22Rv1 (cell line): ENCODE data around the gene EYS.

Experiments used
- H3K27ac ChIP-seq: fragments of 450-650 bp; 2 replicates; pipeline ENCODE4 v1.5.1; 2017
- CTCF ChIP-seq: fragments of 450-650 bp; IDR thresholded peaks from 2 replicates; pipeline ENCODE4 v1.5.1; 2017; ENCODE audit warnings: mild to moderate bottlenecking
- ZFX ChIP-seq: fragments of 450-650 bp; IDR thresholded peaks from 2 replicates; pipeline ENCODE4 v1.6.1; 2017; ENCODE audit warnings: antibody characterized with exemption, borderline replicate concordance

The EYS gene

DNA sequence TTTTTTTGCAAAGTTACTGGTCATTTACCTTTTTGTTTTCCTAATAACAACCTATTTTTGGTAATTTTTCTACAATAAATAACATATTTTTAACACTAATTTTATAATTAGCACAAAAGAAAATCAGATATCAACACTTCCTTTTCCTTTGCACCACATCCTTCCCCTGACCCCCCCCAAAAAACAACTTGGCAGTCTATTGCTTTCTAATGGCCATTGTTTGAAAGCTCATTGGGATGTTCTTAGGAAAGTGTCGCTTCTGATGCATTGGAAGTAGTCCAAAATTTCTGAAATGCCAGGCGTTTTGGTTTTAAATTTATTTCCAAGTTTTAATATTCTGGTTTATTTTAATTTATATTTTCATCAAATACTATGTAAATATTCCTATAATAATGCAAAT, 407.8 kb downstream of the EYS start:
- H3K27ac ChIP-seq, result no peak overlapping the region
- TF ChIP-seq CTCF (no peak), ZFX (no peak)

DNA sequence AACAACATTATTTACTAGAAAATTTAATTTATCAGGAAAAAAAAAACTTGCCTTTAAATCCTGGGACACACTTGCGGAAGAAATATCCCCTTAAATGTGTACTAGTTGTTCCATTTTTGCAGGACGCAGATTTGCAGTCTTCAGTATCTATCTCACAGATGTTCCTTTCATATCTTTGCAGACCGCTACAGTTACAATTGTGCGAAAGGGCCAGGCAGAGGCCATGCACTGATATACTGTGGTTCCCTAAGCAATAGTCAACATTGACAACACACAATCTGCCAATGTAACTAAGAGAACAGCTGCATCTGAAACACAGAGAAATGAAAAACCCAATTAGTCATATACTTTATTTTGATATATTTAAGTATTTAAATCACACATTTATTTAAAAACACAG, 411.2 kb downstream of the EYS start:
- H3K27ac ChIP-seq, result no peak overlapping the region
- TF ChIP-seq CTCF (no peak), ZFX (no peak)

DNA sequence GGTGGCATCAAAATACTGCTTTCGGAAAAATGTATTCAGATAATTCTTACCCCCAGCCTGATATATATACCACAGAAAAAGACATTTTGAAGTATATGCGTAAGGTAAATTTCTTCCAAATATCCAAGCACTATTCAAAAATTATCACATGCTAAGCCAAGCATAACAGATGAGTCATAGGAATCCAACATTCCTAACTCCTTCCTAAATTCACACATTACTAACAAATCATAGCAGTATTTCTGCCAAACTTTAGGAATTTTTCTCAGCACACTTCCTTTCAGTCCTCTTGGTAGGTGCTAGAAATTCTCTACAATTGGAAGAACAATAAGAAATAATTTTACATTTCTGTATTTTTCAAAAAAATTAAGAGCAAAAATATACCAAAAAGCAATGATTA, 417.5 kb downstream of the EYS start:
- TF ChIP-seq CTCF (no peak), ZFX (no peak)

DNA sequence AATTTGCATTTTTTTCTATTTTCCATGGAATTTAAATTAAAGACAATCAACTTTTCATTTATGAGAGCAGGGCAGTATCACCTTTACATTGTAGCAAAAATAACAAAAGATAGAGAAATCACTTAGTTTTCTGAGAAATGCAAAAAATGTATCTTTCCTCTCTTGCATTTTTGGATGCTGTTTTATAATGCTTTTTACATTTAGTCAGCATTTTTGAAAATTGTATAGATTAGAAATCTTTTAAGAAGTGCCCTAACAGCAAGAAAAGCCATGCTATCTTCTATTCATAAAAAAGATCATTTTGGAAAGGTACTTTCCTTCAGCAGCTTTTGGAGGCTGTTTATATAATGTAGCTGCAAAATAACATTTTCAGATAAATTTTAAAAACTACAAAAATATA, 421.8 kb downstream of the EYS start:
- TF ChIP-seq CTCF, result no peak
- no peak overlapping the region for H3K27ac ChIP-seq

More for the DNA sequence above, 417.5 kb downstream of the EYS start:
- H3K27ac ChIP-seq, result no peak overlapping the region

DNA sequence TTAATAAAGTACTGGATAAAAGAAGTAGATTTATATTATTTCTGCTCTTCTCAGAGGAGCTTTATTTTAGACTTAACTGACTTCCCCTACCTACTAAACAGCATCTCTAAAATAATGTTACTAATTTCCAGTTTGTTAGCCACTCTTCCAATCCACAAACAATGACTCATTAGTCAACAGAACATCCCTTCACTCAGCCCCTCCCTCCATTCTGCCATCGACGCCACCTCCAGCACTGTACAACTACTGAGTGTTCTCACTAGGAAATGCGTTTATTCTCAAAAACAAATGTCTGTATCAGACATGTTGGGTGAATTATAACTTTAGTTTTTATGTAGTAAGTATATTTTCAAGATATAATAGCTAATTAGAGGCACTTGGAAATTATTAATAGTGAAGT, 427.0 kb downstream of the EYS start:
- no peak overlapping the region for H3K27ac ChIP-seq
- TF ChIP-seq CTCF (no peak), ZFX (no peak)

GRCh38 chr6:65262241-65262640, 444.8 kb downstream of the EYS start:
- H3K27ac ChIP-seq, result no peak overlapping the region
- no peak for TF ChIP-seq ZFX
- TF ChIP-seq CTCF, result no peak

GRCh38 chr6:65259982-65260381, 447.0 kb downstream of the EYS start:
- TF ChIP-seq CTCF (no peak), ZFX (no peak)
- no peak overlapping the region for H3K27ac ChIP-seq
